ENCODE measurements around the gene CRABP2.

GRCh38 chr1:156667968-156668709, 37.2 kb downstream of the CRABP2 start:
- no peak for TF ChIP-seq CTCF (conservative IDR thresholded peaks at IDR 0.05; ENCODE audit: low read depth, low read length)
- no peak for TF ChIP-seq EZH2 (IDR thresholded peaks at IDR 0.05; ENCODE audit: borderline replicate concordance, low read depth, low read length, poor library complexity, severe bottlenecking)

Measured in A673 (cell line).